Liver (tissue), 3 donors: ENCODE data around the gene LPP.

Source experiments
- EGR1 ChIP-seq, 2 donors: IDR thresholded peaks; 2 replicates each; pipeline ENCODE4 v1.6.1; 2016 to 2018; ENCODE audit warnings: antibody characterized with exemption in 2 of 2, low read depth in 2 of 2
- FOXA1 ChIP-seq: IDR thresholded peaks from 2 replicates; pipeline ENCODE4 v1.6.1; 2016; ENCODE audit warnings: antibody characterized with exemption
- GABPA ChIP-seq, 2 donors: IDR thresholded peaks in 1 of 2; conservative IDR thresholded peaks in 1 of 2; 2 replicates each; pipeline ENCODE4 v1.6.1; 2016; ENCODE audit warnings: antibody characterized with exemption in 2 of 2, mild to moderate bottlenecking in 1 of 2, moderate library complexity in 1 of 2
- HNF4A ChIP-seq, 2 donors: conservative IDR thresholded peaks; 2 replicates each; pipeline ENCODE4 v1.6.1; 2016; ENCODE audit warnings: antibody characterized with exemption in 2 of 2, mild to moderate bottlenecking in 2 of 2
- HNF4G ChIP-seq: IDR thresholded peaks from 2 replicates; pipeline ENCODE4 v1.6.1; 2016; ENCODE audit warnings: antibody characterized with exemption
- JUND ChIP-seq, 2 donors: IDR thresholded peaks; 2 replicates each; pipeline ENCODE4 v1.6.1; 2016; ENCODE audit warnings: antibody characterized with exemption in 2 of 2
- SP1 ChIP-seq: IDR thresholded peaks from 2 replicates; pipeline ENCODE4 v1.6.1; 2018; ENCODE audit warnings: antibody characterized with exemption, mild to moderate bottlenecking
- TAF1 ChIP-seq: conservative IDR thresholded peaks from 2 replicates; pipeline ENCODE4 v1.6.1; 2016; ENCODE audit warnings: antibody characterized with exemption, mild to moderate bottlenecking
- YY1 ChIP-seq: IDR thresholded peaks from 2 replicates; pipeline ENCODE4 v1.6.1; 2016; ENCODE audit warnings: antibody characterized with exemption, mild to moderate bottlenecking
- TF ChIP-seq, protein P1 (sequence below): fragments of 150-350 bp; IDR thresholded peaks from 2 replicates; pipeline ENCODE4 v1.5.1; 2017; ENCODE audit warnings: improper control_type of control experiment, low read depth, low read length; ENCODE audit not compliant: missing input control
- TF ChIP-seq, protein P2 (sequence below): IDR thresholded peaks from 2 replicates; pipeline ENCODE4 v1.6.1; 2016; ENCODE audit warnings: antibody characterized with exemption
- TF ChIP-seq, protein P3 (sequence below): IDR thresholded peaks from 2 replicates; pipeline ENCODE4 v1.6.1; 2016; ENCODE audit warnings: antibody characterized with exemption
- TF ChIP-seq, protein P4 (sequence below): IDR thresholded peaks from 2 replicates; pipeline ENCODE4 v1.6.1; 2016; ENCODE audit warnings: antibody characterized with exemption, mild to moderate bottlenecking
- TF ChIP-seq, protein P5 (sequence below): IDR thresholded peaks from 2 replicates; pipeline ENCODE4 v1.6.1; 2016; ENCODE audit warnings: antibody characterized with exemption
- donor health status: healthy.
- donor health status: healthy.

DNA sequence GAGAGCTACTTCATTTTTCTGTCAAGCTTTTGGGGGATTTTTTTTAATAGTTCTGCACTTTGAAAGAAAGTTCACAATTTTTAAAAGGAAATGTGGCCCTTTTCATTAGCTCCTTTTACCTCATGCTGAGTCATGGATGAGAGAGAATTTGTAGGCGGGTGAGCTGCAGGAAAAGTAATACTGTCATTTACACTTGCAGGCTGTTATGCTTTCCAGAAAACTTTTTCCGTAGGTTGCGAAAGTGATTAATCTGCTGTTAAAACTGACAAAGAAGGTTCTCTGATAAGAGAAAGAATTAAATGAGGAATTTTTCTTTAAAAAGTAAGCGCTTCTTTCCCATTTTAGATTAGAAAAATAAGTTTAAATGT is 430.2 kb downstream of the LPP start:
- TF ChIP-seq, protein P1, sequence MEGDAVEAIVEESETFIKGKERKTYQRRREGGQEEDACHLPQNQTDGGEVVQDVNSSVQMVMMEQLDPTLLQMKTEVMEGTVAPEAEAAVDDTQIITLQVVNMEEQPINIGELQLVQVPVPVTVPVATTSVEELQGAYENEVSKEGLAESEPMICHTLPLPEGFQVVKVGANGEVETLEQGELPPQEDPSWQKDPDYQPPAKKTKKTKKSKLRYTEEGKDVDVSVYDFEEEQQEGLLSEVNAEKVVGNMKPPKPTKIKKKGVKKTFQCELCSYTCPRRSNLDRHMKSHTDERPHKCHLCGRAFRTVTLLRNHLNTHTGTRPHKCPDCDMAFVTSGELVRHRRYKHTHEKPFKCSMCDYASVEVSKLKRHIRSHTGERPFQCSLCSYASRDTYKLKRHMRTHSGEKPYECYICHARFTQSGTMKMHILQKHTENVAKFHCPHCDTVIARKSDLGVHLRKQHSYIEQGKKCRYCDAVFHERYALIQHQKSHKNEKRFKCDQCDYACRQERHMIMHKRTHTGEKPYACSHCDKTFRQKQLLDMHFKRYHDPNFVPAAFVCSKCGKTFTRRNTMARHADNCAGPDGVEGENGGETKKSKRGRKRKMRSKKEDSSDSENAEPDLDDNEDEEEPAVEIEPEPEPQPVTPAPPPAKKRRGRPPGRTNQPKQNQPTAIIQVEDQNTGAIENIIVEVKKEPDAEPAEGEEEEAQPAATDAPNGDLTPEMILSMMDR = no peak
- TF ChIP-seq EGR1 (IDR thresholded peaks at IDR 0.05; ENCODE audit: low read depth in 2 of 2) (no peak), TAF1 (no peak), JUND (IDR thresholded peaks at IDR 0.05) (no peak), SP1 (no peak), FOXA1 (no peak), HNF4A (conservative IDR thresholded peaks at IDR 0.05) (no peak), GABPA (IDR thresholded peaks at IDR 0.05 in 1 of 2, conservative IDR thresholded peaks at IDR 0.05 in 1 of 2) (no peak), YY1 (no peak), HNF4G (no peak)
- TF ChIP-seq, protein P2, sequence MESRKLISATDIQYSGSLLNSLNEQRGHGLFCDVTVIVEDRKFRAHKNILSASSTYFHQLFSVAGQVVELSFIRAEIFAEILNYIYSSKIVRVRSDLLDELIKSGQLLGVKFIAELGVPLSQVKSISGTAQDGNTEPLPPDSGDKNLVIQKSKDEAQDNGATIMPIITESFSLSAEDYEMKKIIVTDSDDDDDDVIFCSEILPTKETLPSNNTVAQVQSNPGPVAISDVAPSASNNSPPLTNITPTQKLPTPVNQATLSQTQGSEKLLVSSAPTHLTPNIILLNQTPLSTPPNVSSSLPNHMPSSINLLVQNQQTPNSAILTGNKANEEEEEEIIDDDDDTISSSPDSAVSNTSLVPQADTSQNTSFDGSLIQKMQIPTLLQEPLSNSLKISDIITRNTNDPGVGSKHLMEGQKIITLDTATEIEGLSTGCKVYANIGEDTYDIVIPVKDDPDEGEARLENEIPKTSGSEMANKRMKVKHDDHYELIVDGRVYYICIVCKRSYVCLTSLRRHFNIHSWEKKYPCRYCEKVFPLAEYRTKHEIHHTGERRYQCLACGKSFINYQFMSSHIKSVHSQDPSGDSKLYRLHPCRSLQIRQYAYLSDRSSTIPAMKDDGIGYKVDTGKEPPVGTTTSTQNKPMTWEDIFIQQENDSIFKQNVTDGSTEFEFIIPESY = no peak
- TF ChIP-seq, protein P3, sequence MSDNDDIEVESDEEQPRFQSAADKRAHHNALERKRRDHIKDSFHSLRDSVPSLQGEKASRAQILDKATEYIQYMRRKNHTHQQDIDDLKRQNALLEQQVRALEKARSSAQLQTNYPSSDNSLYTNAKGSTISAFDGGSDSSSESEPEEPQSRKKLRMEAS = no peak
- TF ChIP-seq, protein P4, sequence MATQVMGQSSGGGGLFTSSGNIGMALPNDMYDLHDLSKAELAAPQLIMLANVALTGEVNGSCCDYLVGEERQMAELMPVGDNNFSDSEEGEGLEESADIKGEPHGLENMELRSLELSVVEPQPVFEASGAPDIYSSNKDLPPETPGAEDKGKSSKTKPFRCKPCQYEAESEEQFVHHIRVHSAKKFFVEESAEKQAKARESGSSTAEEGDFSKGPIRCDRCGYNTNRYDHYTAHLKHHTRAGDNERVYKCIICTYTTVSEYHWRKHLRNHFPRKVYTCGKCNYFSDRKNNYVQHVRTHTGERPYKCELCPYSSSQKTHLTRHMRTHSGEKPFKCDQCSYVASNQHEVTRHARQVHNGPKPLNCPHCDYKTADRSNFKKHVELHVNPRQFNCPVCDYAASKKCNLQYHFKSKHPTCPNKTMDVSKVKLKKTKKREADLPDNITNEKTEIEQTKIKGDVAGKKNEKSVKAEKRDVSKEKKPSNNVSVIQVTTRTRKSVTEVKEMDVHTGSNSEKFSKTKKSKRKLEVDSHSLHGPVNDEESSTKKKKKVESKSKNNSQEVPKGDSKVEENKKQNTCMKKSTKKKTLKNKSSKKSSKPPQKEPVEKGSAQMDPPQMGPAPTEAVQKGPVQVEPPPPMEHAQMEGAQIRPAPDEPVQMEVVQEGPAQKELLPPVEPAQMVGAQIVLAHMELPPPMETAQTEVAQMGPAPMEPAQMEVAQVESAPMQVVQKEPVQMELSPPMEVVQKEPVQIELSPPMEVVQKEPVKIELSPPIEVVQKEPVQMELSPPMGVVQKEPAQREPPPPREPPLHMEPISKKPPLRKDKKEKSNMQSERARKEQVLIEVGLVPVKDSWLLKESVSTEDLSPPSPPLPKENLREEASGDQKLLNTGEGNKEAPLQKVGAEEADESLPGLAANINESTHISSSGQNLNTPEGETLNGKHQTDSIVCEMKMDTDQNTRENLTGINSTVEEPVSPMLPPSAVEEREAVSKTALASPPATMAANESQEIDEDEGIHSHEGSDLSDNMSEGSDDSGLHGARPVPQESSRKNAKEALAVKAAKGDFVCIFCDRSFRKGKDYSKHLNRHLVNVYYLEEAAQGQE = no peak
- TF ChIP-seq, protein P5, sequence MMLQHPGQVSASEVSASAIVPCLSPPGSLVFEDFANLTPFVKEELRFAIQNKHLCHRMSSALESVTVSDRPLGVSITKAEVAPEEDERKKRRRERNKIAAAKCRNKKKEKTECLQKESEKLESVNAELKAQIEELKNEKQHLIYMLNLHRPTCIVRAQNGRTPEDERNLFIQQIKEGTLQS = no peak
